WTC11 (cell line): ENCODE measurements around the gene IRX1. TPM values are rescaled to one million over a fixed set of nuclear protein-coding genes. Genes with fewer than 3 reads are reported as not detected.
A peak's percentile ranks its signal among the peaks of the same experiment; 100 is the strongest.

Experiments
- ATAC-seq: fragments of 200-7000 bp; cut with Tn5 transposase; 2 replicates; pipeline ENCODE4 v1.10.0; 2021; ENCODE audit warnings: mild to moderate bottlenecking, moderate library complexity
- CTCF ChIA-PET: fragments of 300-600 bp; sonication (Branson Sonifier 250); formaldehyde crosslinking; loops from one replicate; lab custom pipeline; 2021; ENCODE audit warnings: antibody characterized with exemption; lab: Charles Lee
- POLR2A ChIA-PET: fragments of 350-600 bp; sonication (Branson Sonifier 250); formaldehyde crosslinking; loops from one replicate; lab custom pipeline; 2021; ENCODE audit warnings: antibody characterized with exemption; lab: Charles Lee
- DNase-seq: peaks from one replicate; pipeline ENCODE4 v3.0.0; 2021; ENCODE audit warnings: low spot score
- H3K27ac Mint-ChIP-seq: 2 replicates; pipeline ENCODE4 v1.8.0; 2021; ENCODE audit warnings: mixed read lengths
- H3K27me3 Mint-ChIP-seq: 2 replicates; pipeline ENCODE4 v1.8.0; 2021; ENCODE audit warnings: low read depth, mild to moderate bottlenecking, moderate library complexity, mixed read lengths
- H3K36me3 Mint-ChIP-seq: 2 replicates; pipeline ENCODE4 v1.8.0; 2021; ENCODE audit warnings: mixed read lengths
- H3K4me1 Mint-ChIP-seq: 2 replicates; pipeline ENCODE4 v1.8.0; 2022; ENCODE audit warnings: mixed read lengths
- H3K4me3 Mint-ChIP-seq: 2 replicates; pipeline ENCODE4 v1.8.0; 2021; ENCODE audit warnings: mild to moderate bottlenecking, moderate library complexity, mixed read lengths
- H3K9me3 Mint-ChIP-seq: 2 replicates; pipeline ENCODE4 v1.8.0; 2021; ENCODE audit warnings: mixed read lengths
- ATF1 ChIP-seq: sonication (generic); formaldehyde crosslinking; IDR thresholded peaks from 2 replicates; pipeline ENCODE4 v1.8.1; 2023; ENCODE audit warnings: mild to moderate bottlenecking, moderate library complexity, missing genetic modification reagents
- FOXP1 ChIP-seq: sonication (generic); formaldehyde crosslinking; IDR thresholded peaks from 2 replicates; pipeline ENCODE4 v1.8.0; 2022; ENCODE audit warnings: missing genetic modification reagents, mild to moderate bottlenecking, moderate library complexity, borderline replicate concordance
- RELA ChIP-seq: sonication (generic); formaldehyde crosslinking; IDR thresholded peaks from 2 replicates; pipeline ENCODE4 v1.8.1; 2022; ENCODE audit warnings: missing genetic modification reagents, mild to moderate bottlenecking, borderline replicate concordance
- TCF7 ChIP-seq: sonication (generic); formaldehyde crosslinking; IDR thresholded peaks from 2 replicates; pipeline ENCODE4 v1.8.0; 2022; ENCODE audit warnings: mild to moderate bottlenecking, low read depth, missing genetic modification reagents, moderate library complexity
- ZNF138 ChIP-seq: sonication (generic); formaldehyde crosslinking; conservative IDR thresholded peaks from 2 replicates; pipeline ENCODE4 v1.8.1; 2022; ENCODE audit warnings: mild to moderate bottlenecking, moderate library complexity, missing genetic modification reagents
- ZNF232 ChIP-seq: sonication (generic); formaldehyde crosslinking; IDR thresholded peaks from 2 replicates; pipeline ENCODE4 v1.8.0; 2022; ENCODE audit warnings: mild to moderate bottlenecking, missing genetic modification reagents
- ZNF317 ChIP-seq: sonication (generic); formaldehyde crosslinking; IDR thresholded peaks from 2 replicates; pipeline ENCODE4 v1.8.1; 2023; ENCODE audit warnings: low read depth, mild to moderate bottlenecking, moderate library complexity, missing genetic modification reagents, borderline replicate concordance
- ZNF423 ChIP-seq: fragments of 250-450 bp; sonication (Bioruptor Pico); IDR thresholded peaks from 2 replicates; pipeline ENCODE4 v2.1.2; 2022; ENCODE audit warnings: mild to moderate bottlenecking, moderate library complexity
- ZSCAN18 ChIP-seq: fragments of 250-450 bp; sonication (Bioruptor Pico); IDR thresholded peaks from 2 replicates; pipeline ENCODE4 v2.1.2; 2022; ENCODE audit warnings: mild to moderate bottlenecking, moderate library complexity
- total RNA-seq: library from RNA; stranded (reverse); gene quantifications from 3 replicates; pipeline ENCODE4 v1.2.3, GENCODE V29; 2021
- TF ChIP-seq, protein P1 (sequence below): sonication (generic); formaldehyde crosslinking; IDR thresholded peaks from 2 replicates; pipeline ENCODE4 v1.8.0; 2023; ENCODE audit warnings: mild to moderate bottlenecking, missing genetic modification reagents
- TF ChIP-seq, protein P2 (sequence below): sonication (generic); formaldehyde crosslinking; IDR thresholded peaks from 2 replicates; pipeline ENCODE4 v1.8.1; 2023; ENCODE audit warnings: mild to moderate bottlenecking, missing genetic modification reagents
- TF ChIP-seq, protein P3 (sequence below): sonication (generic); formaldehyde crosslinking; IDR thresholded peaks from 2 replicates; pipeline ENCODE4 v1.8.0; 2022; ENCODE audit warnings: mild to moderate bottlenecking, missing genetic modification reagents
- TF ChIP-seq, protein P4 (sequence below): fragments of 250-450 bp; sonication (Bioruptor Pico); IDR thresholded peaks from 2 replicates; pipeline ENCODE4 v1.8.0; 2021; ENCODE audit warnings: mild to moderate bottlenecking
- TF ChIP-seq, protein P5 (sequence below): sonication (generic); formaldehyde crosslinking; IDR thresholded peaks from 2 replicates; pipeline ENCODE4 v1.8.1; 2023; ENCODE audit warnings: mild to moderate bottlenecking, missing genetic modification reagents
- TF ChIP-seq, protein P6 (sequence below): sonication (generic); formaldehyde crosslinking; IDR thresholded peaks from 2 replicates; pipeline ENCODE4 v1.8.0; 2023; ENCODE audit warnings: missing genetic modification reagents, mild to moderate bottlenecking, borderline replicate concordance
- TF ChIP-seq, protein P7 (sequence below): sonication (generic); formaldehyde crosslinking; IDR thresholded peaks from 2 replicates; pipeline ENCODE4 v1.8.0; 2023; ENCODE audit warnings: missing genetic modification reagents

IRX1 gene
- total RNA-seq, 1 experiment from 2014 or later, result 21.0 TPM

- DNase-seq, result peak; percentile 40
- CTCF ChIA-PET, result no interaction called here
- peaks cover 90% of the 10 kb centered on the region for H3K27me3 Mint-ChIP-seq
Observed at GRCh38 chr5:3596261-3596825, 711 bp downstream of the IRX1 start.

More at GRCh38 chr5:3596261-3596825, 711 bp downstream of the IRX1 start:
- peaks cover 53% of the 10 kb centered on the region for H3K4me1 Mint-ChIP-seq
- TF ChIP-seq ZNF232 (CRISPR knock-in tag), result no peak
- TF ChIP-seq ZNF423 (CRISPR knock-in tag), result no peak
- no peak for TF ChIP-seq ATF1
- TF ChIP-seq, protein P1, sequence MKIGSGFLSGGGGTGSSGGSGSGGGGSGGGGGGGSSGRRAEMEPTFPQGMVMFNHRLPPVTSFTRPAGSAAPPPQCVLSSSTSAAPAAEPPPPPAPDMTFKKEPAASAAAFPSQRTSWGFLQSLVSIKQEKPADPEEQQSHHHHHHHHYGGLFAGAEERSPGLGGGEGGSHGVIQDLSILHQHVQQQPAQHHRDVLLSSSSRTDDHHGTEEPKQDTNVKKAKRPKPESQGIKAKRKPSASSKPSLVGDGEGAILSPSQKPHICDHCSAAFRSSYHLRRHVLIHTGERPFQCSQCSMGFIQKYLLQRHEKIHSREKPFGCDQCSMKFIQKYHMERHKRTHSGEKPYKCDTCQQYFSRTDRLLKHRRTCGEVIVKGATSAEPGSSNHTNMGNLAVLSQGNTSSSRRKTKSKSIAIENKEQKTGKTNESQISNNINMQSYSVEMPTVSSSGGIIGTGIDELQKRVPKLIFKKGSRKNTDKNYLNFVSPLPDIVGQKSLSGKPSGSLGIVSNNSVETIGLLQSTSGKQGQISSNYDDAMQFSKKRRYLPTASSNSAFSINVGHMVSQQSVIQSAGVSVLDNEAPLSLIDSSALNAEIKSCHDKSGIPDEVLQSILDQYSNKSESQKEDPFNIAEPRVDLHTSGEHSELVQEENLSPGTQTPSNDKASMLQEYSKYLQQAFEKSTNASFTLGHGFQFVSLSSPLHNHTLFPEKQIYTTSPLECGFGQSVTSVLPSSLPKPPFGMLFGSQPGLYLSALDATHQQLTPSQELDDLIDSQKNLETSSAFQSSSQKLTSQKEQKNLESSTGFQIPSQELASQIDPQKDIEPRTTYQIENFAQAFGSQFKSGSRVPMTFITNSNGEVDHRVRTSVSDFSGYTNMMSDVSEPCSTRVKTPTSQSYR (CRISPR knock-in tag), result no peak
- TF ChIP-seq, protein P2, sequence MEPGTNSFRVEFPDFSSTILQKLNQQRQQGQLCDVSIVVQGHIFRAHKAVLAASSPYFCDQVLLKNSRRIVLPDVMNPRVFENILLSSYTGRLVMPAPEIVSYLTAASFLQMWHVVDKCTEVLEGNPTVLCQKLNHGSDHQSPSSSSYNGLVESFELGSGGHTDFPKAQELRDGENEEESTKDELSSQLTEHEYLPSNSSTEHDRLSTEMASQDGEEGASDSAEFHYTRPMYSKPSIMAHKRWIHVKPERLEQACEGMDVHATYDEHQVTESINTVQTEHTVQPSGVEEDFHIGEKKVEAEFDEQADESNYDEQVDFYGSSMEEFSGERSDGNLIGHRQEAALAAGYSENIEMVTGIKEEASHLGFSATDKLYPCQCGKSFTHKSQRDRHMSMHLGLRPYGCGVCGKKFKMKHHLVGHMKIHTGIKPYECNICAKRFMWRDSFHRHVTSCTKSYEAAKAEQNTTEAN (CRISPR knock-in tag), result no peak
- no peak for TF ChIP-seq TCF7 (CRISPR knock-in tag)
- TF ChIP-seq ZSCAN18, result no peak
- TF ChIP-seq, protein P3, sequence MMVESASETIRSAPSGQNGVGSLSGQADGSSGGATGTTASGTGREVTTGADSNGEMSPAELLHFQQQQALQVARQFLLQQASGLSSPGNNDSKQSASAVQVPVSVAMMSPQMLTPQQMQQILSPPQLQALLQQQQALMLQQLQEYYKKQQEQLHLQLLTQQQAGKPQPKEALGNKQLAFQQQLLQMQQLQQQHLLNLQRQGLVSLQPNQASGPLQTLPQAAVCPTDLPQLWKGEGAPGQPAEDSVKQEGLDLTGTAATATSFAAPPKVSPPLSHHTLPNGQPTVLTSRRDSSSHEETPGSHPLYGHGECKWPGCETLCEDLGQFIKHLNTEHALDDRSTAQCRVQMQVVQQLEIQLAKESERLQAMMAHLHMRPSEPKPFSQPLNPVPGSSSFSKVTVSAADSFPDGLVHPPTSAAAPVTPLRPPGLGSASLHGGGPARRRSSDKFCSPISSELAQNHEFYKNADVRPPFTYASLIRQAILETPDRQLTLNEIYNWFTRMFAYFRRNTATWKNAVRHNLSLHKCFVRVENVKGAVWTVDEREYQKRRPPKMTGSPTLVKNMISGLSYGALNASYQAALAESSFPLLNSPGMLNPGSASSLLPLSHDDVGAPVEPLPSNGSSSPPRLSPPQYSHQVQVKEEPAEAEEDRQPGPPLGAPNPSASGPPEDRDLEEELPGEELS (CRISPR knock-in tag), result no peak; the same call in 1 of the 2 replicates
- no peak for TF ChIP-seq ZNF138 (CRISPR knock-in tag)
- TF ChIP-seq, protein P4, sequence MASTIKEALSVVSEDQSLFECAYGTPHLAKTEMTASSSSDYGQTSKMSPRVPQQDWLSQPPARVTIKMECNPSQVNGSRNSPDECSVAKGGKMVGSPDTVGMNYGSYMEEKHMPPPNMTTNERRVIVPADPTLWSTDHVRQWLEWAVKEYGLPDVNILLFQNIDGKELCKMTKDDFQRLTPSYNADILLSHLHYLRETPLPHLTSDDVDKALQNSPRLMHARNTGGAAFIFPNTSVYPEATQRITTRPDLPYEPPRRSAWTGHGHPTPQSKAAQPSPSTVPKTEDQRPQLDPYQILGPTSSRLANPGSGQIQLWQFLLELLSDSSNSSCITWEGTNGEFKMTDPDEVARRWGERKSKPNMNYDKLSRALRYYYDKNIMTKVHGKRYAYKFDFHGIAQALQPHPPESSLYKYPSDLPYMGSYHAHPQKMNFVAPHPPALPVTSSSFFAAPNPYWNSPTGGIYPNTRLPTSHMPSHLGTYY, result no peak
- TF ChIP-seq, protein P5, sequence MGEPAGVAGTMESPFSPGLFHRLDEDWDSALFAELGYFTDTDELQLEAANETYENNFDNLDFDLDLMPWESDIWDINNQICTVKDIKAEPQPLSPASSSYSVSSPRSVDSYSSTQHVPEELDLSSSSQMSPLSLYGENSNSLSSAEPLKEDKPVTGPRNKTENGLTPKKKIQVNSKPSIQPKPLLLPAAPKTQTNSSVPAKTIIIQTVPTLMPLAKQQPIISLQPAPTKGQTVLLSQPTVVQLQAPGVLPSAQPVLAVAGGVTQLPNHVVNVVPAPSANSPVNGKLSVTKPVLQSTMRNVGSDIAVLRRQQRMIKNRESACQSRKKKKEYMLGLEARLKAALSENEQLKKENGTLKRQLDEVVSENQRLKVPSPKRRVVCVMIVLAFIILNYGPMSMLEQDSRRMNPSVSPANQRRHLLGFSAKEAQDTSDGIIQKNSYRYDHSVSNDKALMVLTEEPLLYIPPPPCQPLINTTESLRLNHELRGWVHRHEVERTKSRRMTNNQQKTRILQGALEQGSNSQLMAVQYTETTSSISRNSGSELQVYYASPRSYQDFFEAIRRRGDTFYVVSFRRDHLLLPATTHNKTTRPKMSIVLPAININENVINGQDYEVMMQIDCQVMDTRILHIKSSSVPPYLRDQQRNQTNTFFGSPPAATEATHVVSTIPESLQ (CRISPR knock-in tag), result no peak
- no peak for TF ChIP-seq ZNF317
- no peak for TF ChIP-seq RELA (CRISPR knock-in tag)
- TF ChIP-seq FOXP1 (CRISPR knock-in tag), result no peak
- TF ChIP-seq, protein P6, sequence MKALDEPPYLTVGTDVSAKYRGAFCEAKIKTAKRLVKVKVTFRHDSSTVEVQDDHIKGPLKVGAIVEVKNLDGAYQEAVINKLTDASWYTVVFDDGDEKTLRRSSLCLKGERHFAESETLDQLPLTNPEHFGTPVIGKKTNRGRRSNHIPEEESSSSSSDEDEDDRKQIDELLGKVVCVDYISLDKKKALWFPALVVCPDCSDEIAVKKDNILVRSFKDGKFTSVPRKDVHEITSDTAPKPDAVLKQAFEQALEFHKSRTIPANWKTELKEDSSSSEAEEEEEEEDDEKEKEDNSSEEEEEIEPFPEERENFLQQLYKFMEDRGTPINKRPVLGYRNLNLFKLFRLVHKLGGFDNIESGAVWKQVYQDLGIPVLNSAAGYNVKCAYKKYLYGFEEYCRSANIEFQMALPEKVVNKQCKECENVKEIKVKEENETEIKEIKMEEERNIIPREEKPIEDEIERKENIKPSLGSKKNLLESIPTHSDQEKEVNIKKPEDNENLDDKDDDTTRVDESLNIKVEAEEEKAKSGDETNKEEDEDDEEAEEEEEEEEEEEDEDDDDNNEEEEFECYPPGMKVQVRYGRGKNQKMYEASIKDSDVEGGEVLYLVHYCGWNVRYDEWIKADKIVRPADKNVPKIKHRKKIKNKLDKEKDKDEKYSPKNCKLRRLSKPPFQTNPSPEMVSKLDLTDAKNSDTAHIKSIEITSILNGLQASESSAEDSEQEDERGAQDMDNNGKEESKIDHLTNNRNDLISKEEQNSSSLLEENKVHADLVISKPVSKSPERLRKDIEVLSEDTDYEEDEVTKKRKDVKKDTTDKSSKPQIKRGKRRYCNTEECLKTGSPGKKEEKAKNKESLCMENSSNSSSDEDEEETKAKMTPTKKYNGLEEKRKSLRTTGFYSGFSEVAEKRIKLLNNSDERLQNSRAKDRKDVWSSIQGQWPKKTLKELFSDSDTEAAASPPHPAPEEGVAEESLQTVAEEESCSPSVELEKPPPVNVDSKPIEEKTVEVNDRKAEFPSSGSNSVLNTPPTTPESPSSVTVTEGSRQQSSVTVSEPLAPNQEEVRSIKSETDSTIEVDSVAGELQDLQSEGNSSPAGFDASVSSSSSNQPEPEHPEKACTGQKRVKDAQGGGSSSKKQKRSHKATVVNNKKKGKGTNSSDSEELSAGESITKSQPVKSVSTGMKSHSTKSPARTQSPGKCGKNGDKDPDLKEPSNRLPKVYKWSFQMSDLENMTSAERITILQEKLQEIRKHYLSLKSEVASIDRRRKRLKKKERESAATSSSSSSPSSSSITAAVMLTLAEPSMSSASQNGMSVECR (CRISPR knock-in tag), result no peak
- TF ChIP-seq, protein P7, sequence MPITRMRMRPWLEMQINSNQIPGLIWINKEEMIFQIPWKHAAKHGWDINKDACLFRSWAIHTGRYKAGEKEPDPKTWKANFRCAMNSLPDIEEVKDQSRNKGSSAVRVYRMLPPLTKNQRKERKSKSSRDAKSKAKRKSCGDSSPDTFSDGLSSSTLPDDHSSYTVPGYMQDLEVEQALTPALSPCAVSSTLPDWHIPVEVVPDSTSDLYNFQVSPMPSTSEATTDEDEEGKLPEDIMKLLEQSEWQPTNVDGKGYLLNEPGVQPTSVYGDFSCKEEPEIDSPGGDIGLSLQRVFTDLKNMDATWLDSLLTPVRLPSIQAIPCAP (CRISPR knock-in tag), result no peak
- peak overlapping the region; percentile 79 for H3K4me3 Mint-ChIP-seq
- POLR2A ChIA-PET, result no interaction called here
- no peaks in the 10 kb centered on the region for H3K9me3 Mint-ChIP-seq
- no peak for ATAC-seq
- H3K36me3 Mint-ChIP-seq, result no peaks in the 10 kb centered on the region
- H3K27ac Mint-ChIP-seq, result no peak overlapping the region
